ENCODE results near the gene BRWD1.

The BRWD1 gene

GRCh38 chr21:39186676-39187075 is 126.8 kb downstream of the BRWD1 start:
- H3K4me3 ChIP-seq (replicated peaks; ENCODE audit: low read depth, low read length) = no peak overlapping the region
- no peak for DNase-seq (ENCODE audit: extremely low read depth, low read depth)
- no peak for TF ChIP-seq CTCF (IDR thresholded peaks at IDR 0.05; ENCODE audit: low read depth, low read length, missing control alignments)

GRCh38 chr21:39185157-39185556 is 128.3 kb downstream of the BRWD1 start:
- no peak for DNase-seq (ENCODE audit: extremely low read depth, low read depth)
- no peak for TF ChIP-seq CTCF (IDR thresholded peaks at IDR 0.05; ENCODE audit: low read depth, low read length, missing control alignments)
- H3K4me3 ChIP-seq (replicated peaks; ENCODE audit: low read depth, low read length) = no peak overlapping the region

- H3K4me3 ChIP-seq (replicated peaks; ENCODE audit: low read depth, low read length) = peak overlapping the region; percentile 88
- no peak for DNase-seq (ENCODE audit: extremely low read depth, low read depth)
- TF ChIP-seq CTCF (IDR thresholded peaks at IDR 0.05; ENCODE audit: low read depth, low read length, missing control alignments) = no peak
These were observed 129.1 kb downstream of the BRWD1 start for GRCh38 chr21:39184050-39184980.

GRCh38 chr21:39183272-39184049 is 130.0 kb downstream of the BRWD1 start, which contains the start of gene PSMG1:
Gene PSMG1 (minus strand): TSS chr21:39183451. CDS start chr21:39183385, 66 bp downstream.
- DNase-seq (ENCODE audit: extremely low read depth, low read depth) = peak; percentile 59
- no peak for TF ChIP-seq CTCF (IDR thresholded peaks at IDR 0.05; ENCODE audit: low read depth, low read length, missing control alignments)
- peak within 1 kb of the TSS; percentile 88 for H3K4me3 ChIP-seq (replicated peaks; ENCODE audit: low read depth, low read length)

GRCh38 chr21:39182484-39183271 is 130.8 kb downstream of the BRWD1 start:
- H3K4me3 ChIP-seq (replicated peaks; ENCODE audit: low read depth, low read length) = peak overlapping the region; percentile 88
- no peak for TF ChIP-seq CTCF (IDR thresholded peaks at IDR 0.05; ENCODE audit: low read depth, low read length, missing control alignments)
- no peak for DNase-seq (ENCODE audit: extremely low read depth, low read depth)

GRCh38 chr21:39182016-39182415 is 131.4 kb downstream of the BRWD1 start:
- DNase-seq (ENCODE audit: extremely low read depth, low read depth) = no peak
- H3K4me3 ChIP-seq (replicated peaks; ENCODE audit: low read depth, low read length) = peak overlapping the region; percentile 88
- no peak for TF ChIP-seq CTCF (IDR thresholded peaks at IDR 0.05; ENCODE audit: low read depth, low read length, missing control alignments)
